IMR-90 (cell line): ENCODE results near the gene TMEM161B. TPM values are rescaled to one million over a fixed set of nuclear protein-coding genes. Genes with fewer than 3 reads are reported as not detected.

Experiments
- ATAC-seq: fragments of 200-7000 bp; cut with Tn5 transposase; 2 replicates; pipeline ENCODE4 v1.9.1; 2020; ENCODE audit warnings: low read depth, mild to moderate bottlenecking, moderate library complexity
- BruUV-seq: library from RNA; stranded (reverse); fragments of 400-500 nt; replicated peaks from 2 replicates; lab custom pipeline; 2021; lab: Mats Ljungman, UMichigan
- CTCF ChIA-PET: fragments of 300-600 bp; formaldehyde crosslinking; extraction: SDS; loops from one replicate; lab custom pipeline; 2021; ENCODE audit warnings: antibody characterized with exemption; lab: Yijun Ruan, JAX
- POLR2A ChIA-PET: fragments of 300-600 bp; sonication (Branson Sonifier 250); formaldehyde crosslinking; loops from one replicate; lab custom pipeline; 2022; ENCODE audit warnings: antibody characterized with exemption; ENCODE audit not compliant: unreplicated experiment; lab: Charles Lee
- DNase-seq: peaks from one replicate; pipeline ENCODE4 v3.0.0; 2013
- H2AFZ ChIP-seq: replicated peaks from 2 replicates; pipeline ENCODE3; 2013; ENCODE audit warnings: low read length, mild to moderate bottlenecking; ENCODE audit not compliant: poor library complexity
- H2AK5ac ChIP-seq: 2 replicates; pipeline ENCODE4 v1.6.1; 2013; ENCODE audit warnings: low read depth, low read length, inconsistent platforms
- H2AK9ac ChIP-seq: replicated peaks from 2 replicates; pipeline ENCODE3; 2013; ENCODE audit warnings: mild to moderate bottlenecking, low read depth, low read length, moderate library complexity; ENCODE audit not compliant: poor library complexity
- H2BK120ac ChIP-seq: 2 replicates; pipeline ENCODE4 v1.6.1; 2013; ENCODE audit warnings: low read depth, low read length, inconsistent platforms
- H2BK15ac ChIP-seq: 3 replicates; pipeline ENCODE4 v1.6.1; 2013; ENCODE audit warnings: low read depth, low read length, inconsistent platforms
- H2BK20ac ChIP-seq: 2 replicates; pipeline ENCODE4 v1.6.1; 2013; ENCODE audit warnings: low read depth, mild to moderate bottlenecking, inconsistent platforms, low read length, moderate library complexity
- H2BK5ac ChIP-seq: 2 replicates; pipeline ENCODE4 v1.6.1; 2013; ENCODE audit warnings: mild to moderate bottlenecking, low read depth, low read length, inconsistent platforms; ENCODE audit not compliant: poor library complexity, severe bottlenecking
- H3K14ac ChIP-seq: replicated peaks from 2 replicates; pipeline ENCODE4 v1.6.1; 2013; ENCODE audit warnings: low read depth, low read length, inconsistent platforms
- H3K18ac ChIP-seq: 2 replicates; pipeline ENCODE4 v1.6.1; 2013; ENCODE audit warnings: low read depth, low read length, control low read depth
- H3K23ac ChIP-seq: 2 replicates; pipeline ENCODE4 v1.6.1; 2013; ENCODE audit warnings: low read depth, low read length, inconsistent platforms
- H3K27ac ChIP-seq: 2 replicates; pipeline ENCODE4 v1.5.1; 2013; ENCODE audit warnings: mild to moderate bottlenecking, control low read depth, low read length; ENCODE audit not compliant: insufficient read depth
- H3K27me3 ChIP-seq: 2 replicates; pipeline ENCODE4 v1.6.1; 2013; ENCODE audit warnings: low read length; ENCODE audit not compliant: control insufficient read depth, insufficient read depth
- H3K36me3 ChIP-seq: 2 replicates; pipeline ENCODE4 v1.6.1; 2013; ENCODE audit warnings: low read length, mixed read lengths; ENCODE audit not compliant: control insufficient read depth, insufficient read depth
- H3K4ac ChIP-seq: 2 replicates; pipeline ENCODE4 v1.6.1; 2013; ENCODE audit warnings: low read depth, low read length, inconsistent platforms
- H3K4me1 ChIP-seq: 2 replicates; pipeline ENCODE4 v1.6.1; 2013; ENCODE audit warnings: low read length, mixed read lengths; ENCODE audit not compliant: control insufficient read depth, insufficient read depth
- H3K4me2 ChIP-seq: 2 replicates; pipeline ENCODE4 v1.6.1; 2013; ENCODE audit warnings: low read depth, mild to moderate bottlenecking, control low read depth, low read length, moderate library complexity
- H3K4me3 ChIP-seq: 2 replicates; pipeline ENCODE4 v1.5.1; 2013; ENCODE audit warnings: low read depth, mild to moderate bottlenecking, control low read depth, low read length, moderate library complexity; ENCODE audit not compliant: insufficient read depth
- H3K56ac ChIP-seq: 2 replicates; pipeline ENCODE4 v1.6.1; 2013; ENCODE audit warnings: low read length, inconsistent platforms; ENCODE audit not compliant: insufficient read depth; ENCODE audit errors: extremely low read depth
- H3K79me1 ChIP-seq, 2 experiments: 2 replicates each; pipeline ENCODE4 v1.6.1; 2013; ENCODE audit warnings: low read length in 2 of 2, inconsistent platforms in 1 of 2, low read depth in 1 of 2
- H3K9ac ChIP-seq: 2 replicates; pipeline ENCODE4 v1.6.1; 2013; ENCODE audit warnings: low read depth, low read length, control low read depth
- H3K9me1 ChIP-seq: 2 replicates; pipeline ENCODE4 v1.6.1; 2013; ENCODE audit warnings: low read length, inconsistent platforms; ENCODE audit not compliant: insufficient read depth
- H3K9me3 ChIP-seq: 2 replicates; pipeline ENCODE4 v1.6.1; 2013; ENCODE audit warnings: low read length; ENCODE audit not compliant: control insufficient read depth, insufficient read depth
- H4K20me1 ChIP-seq: 2 replicates; pipeline ENCODE4 v1.6.1; 2013; ENCODE audit warnings: low read length, inconsistent platforms; ENCODE audit not compliant: insufficient read depth
- H4K5ac ChIP-seq: 2 replicates; pipeline ENCODE4 v1.6.1; 2013; ENCODE audit warnings: mild to moderate bottlenecking, low read depth, low read length, control low read depth
- H4K8ac ChIP-seq, 2 experiments: 2 replicates each; pipeline ENCODE4 v1.6.1; 2013; ENCODE audit warnings: low read depth in 2 of 2, low read length in 2 of 2, control low read depth in 1 of 2, inconsistent platforms in 1 of 2
- H4K91ac ChIP-seq: 2 replicates; pipeline ENCODE4 v1.6.1; 2013; ENCODE audit warnings: low read depth, low read length, inconsistent platforms; ENCODE audit not compliant: insufficient read depth
- CEBPB ChIP-seq: IDR thresholded peaks from 2 replicates; pipeline ENCODE4 v1.6.1; 2012; ENCODE audit warnings: low read depth, low read length, improper control_type of control experiment
- MAZ ChIP-seq: IDR thresholded peaks from 2 replicates; pipeline ENCODE4 v1.6.1; 2012; ENCODE audit warnings: low read depth, mild to moderate bottlenecking, low read length, improper control_type of control experiment, moderate library complexity, borderline replicate concordance
- NFE2L2 ChIP-seq: fragments of 150-350 bp; IDR thresholded peaks from 2 replicates; pipeline ENCODE4 v1.6.1; 2016; ENCODE audit warnings: low read depth, mild to moderate bottlenecking, low read length
- dilution Hi-C: fragments of 300-500 bp; cut with HindIII; formaldehyde crosslinking; loops from one replicate; pipeline ENCODE4 v1.14.3; 2018; ENCODE audit warnings: low sequenced_read_pairs; ENCODE audit not compliant: unreplicated experiment
- in situ Hi-C: fragments of 300-500 bp; cut with MboI; formaldehyde crosslinking; loops from 3 replicates; pipeline ENCODE4 v1.14.3; 2019; ENCODE audit warnings: low sequenced_read_pairs, inconsistent platforms, mixed read lengths
- intact Hi-C: fragments of 100-400 bp; cut with micrococcal nuclease; formaldehyde crosslinking; loops from 2 replicates; pipeline ENCODE4 v1.10.0; 2022
- polyA plus RNA-seq, 3 experiments: library from polyadenylated mRNA; depleted of rRNA; stranded (reverse); fragments of >200 nt; gene quantifications; 2 replicates each; pipeline ENCODE4 v1.2.3, GENCODE V29; 2012; ENCODE audit warnings: low replicate concordance in 1 of 3
- total RNA-seq: library from RNA; depleted of rRNA; stranded (reverse); fragments of >200 nt; gene quantifications from 2 replicates; pipeline ENCODE4 v1.2.3, GENCODE V29; 2012

Gene TMEM161B
- total and polyA plus RNA-seq, 2 of the 4 experiments (the other 2 are of a cell fraction) = 7.4 to 9.3 TPM

DNA sequence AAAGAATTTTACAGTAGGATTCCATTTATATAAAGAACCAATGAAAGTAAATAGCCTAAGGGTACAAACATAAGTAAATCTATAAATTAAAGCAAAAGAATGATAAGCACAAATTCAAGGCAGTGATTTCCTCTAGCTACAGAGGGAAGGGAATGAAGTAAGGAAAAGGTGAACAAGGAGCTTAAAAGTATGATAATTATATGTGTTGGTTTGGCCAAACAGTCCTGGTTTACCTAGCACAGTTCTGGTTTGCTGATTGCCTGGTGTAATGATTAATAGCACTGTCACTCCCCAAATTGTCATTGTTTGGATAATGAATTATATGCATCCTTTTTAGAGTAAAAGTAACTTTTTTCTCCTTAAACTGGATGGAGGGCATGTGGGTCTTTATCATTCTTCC lies 15.0 kb upstream of the TMEM161B start:
- Histone ChIP-seq H3K79me1 (no peaks in the 10 kb centered on the region), H2BK15ac (no peak overlapping the region)
- CTCF ChIA-PET = no interaction called here

More for the DNA sequence above, 15.0 kb upstream of the TMEM161B start:
- dilution Hi-C loops = no loop called here
- H3K4ac ChIP-seq = no peak overlapping the region
- H3K4me2 ChIP-seq = no peak overlapping the region
- no peak overlapping the region for H4K8ac ChIP-seq
- in situ Hi-C loops = no loop called here
- peaks cover 4% of the 10 kb centered on the region; the same call in 1 of the 2 replicates for H3K36me3 ChIP-seq
- no peaks in the 10 kb centered on the region for H3K4me1 ChIP-seq
- POLR2A ChIA-PET = no interaction called here
- no peak overlapping the region for H3K23ac ChIP-seq
- no peak overlapping the region for H2AK5ac ChIP-seq
- no peak overlapping the region for H3K4me3 ChIP-seq
- intact Hi-C loops = no loop called here
- H4K91ac ChIP-seq = no peak overlapping the region
- H4K5ac ChIP-seq = no peak overlapping the region
- H3K14ac ChIP-seq = no peak overlapping the region
- H3K9me3 ChIP-seq = no peaks in the 10 kb centered on the region
- H3K18ac ChIP-seq = no peak overlapping the region
- no peak overlapping the region for H3K56ac ChIP-seq
- no peak for DNase-seq
- H2AFZ ChIP-seq = no peak overlapping the region
- no TSS peak for BruUV-seq
- TF ChIP-seq CEBPB = no peak
- TF ChIP-seq MAZ = no peak
- no peak for TF ChIP-seq NFE2L2
- H3K27me3 ChIP-seq = no peaks in the 10 kb centered on the region
- ATAC-seq = no peak
- no peak overlapping the region for H3K27ac ChIP-seq
- H2BK5ac ChIP-seq = no peak overlapping the region
- no peak overlapping the region for H2BK120ac ChIP-seq
- H2AK9ac ChIP-seq = no peak overlapping the region
- no peak overlapping the region for H3K9ac ChIP-seq
- H4K20me1 ChIP-seq = no peaks in the 10 kb centered on the region
- no peak overlapping the region for H2BK20ac ChIP-seq
- H3K9me1 ChIP-seq = no peaks in the 10 kb centered on the region
